OCI-LY7 (cell line): ENCODE data around the gene WTAP. TPM values are rescaled to one million over a fixed set of nuclear protein-coding genes. Genes with fewer than 3 reads are reported as not detected.

Experiments
- BruUV-seq: library from RNA; stranded (reverse); fragments of 400-500 nt; replicated peaks from 2 replicates; lab custom pipeline; 2021; lab: Mats Ljungman, UMichigan
- CTCF ChIA-PET: fragments of 300-600 bp; sonication (Branson Sonifier 250); formaldehyde crosslinking; loops from one replicate; lab custom pipeline; 2022; ENCODE audit warnings: antibody characterized with exemption; ENCODE audit not compliant: unreplicated experiment; lab: Charles Lee
- POLR2A ChIA-PET: fragments of 300-600 bp; sonication (Branson Sonifier 250); formaldehyde crosslinking; loops from one replicate; lab custom pipeline; 2022; ENCODE audit warnings: antibody characterized with exemption; lab: Charles Lee
- DNase-seq: peaks from one replicate; pipeline ENCODE4 v3.0.0-alpha.2; 2015; ENCODE audit warnings: low spot score
- H2AFZ ChIP-seq: fragments of 200-600 bp; sonication (generic), shearing (Covaris generic); 2 replicates; pipeline ENCODE4 v1.6.1; 2014; ENCODE audit warnings: mild to moderate bottlenecking, antibody characterized with exemption, low read length, moderate library complexity
- H3K27ac ChIP-seq: fragments of 200-600 bp; sonication (generic); 2 replicates; pipeline ENCODE4 v1.5.1; 2014; ENCODE audit warnings: mixed run types, low read depth, mild to moderate bottlenecking, moderate library complexity, low read length, inconsistent platforms; ENCODE audit not compliant: poor library complexity, severe bottlenecking
- H3K36me3 ChIP-seq: fragments of 200-600 bp; sonication (generic); 2 replicates; pipeline ENCODE4 v1.6.1; 2014; ENCODE audit warnings: mild to moderate bottlenecking, antibody characterized with exemption, low read length, moderate library complexity, mixed read lengths; ENCODE audit not compliant: insufficient read depth
- H3K4me1 ChIP-seq: fragments of 200-600 bp; sonication (generic); 2 replicates; pipeline ENCODE4 v1.5.1; 2014; ENCODE audit warnings: mild to moderate bottlenecking, low read length; ENCODE audit not compliant: insufficient read depth, poor library complexity, severe bottlenecking
- H3K4me2 ChIP-seq: fragments of 200-600 bp; sonication (generic); 2 replicates; pipeline ENCODE4 v1.6.1; 2014; ENCODE audit warnings: mild to moderate bottlenecking, low read length
- H3K4me3 ChIP-seq: fragments of 200-600 bp; sonication (generic); 2 replicates; pipeline ENCODE4 v1.5.1; 2014; ENCODE audit warnings: mild to moderate bottlenecking, low read depth, low read length; ENCODE audit not compliant: poor library complexity, severe bottlenecking
- H3K79me2 ChIP-seq: fragments of 200-600 bp; sonication (generic); 2 replicates; pipeline ENCODE4 v1.6.1; 2016; ENCODE audit warnings: low read depth, mild to moderate bottlenecking, low read length, moderate library complexity, mixed read lengths; ENCODE audit not compliant: insufficient read depth
- H3K9me2 ChIP-seq: fragments of 200-600 bp; sonication (generic); 2 replicates; pipeline ENCODE4 v1.6.1; 2016; ENCODE audit warnings: mild to moderate bottlenecking, low read length, mixed read lengths; ENCODE audit not compliant: insufficient read depth
- H3K9me3 ChIP-seq: fragments of 200-600 bp; sonication (generic); 2 replicates; pipeline ENCODE4 v1.6.1; 2014; ENCODE audit warnings: mild to moderate bottlenecking, mixed run types, low read length, mixed read lengths
- H4K20me1 ChIP-seq: fragments of 200-600 bp; sonication (generic); 2 replicates; pipeline ENCODE4 v1.6.1; 2014; ENCODE audit warnings: mild to moderate bottlenecking, antibody characterized with exemption, low read length, moderate library complexity, mixed read lengths; ENCODE audit not compliant: insufficient read depth
- CTCF ChIP-seq: fragments of 200-600 bp; sonication (generic); conservative IDR thresholded peaks from 2 replicates; pipeline ENCODE4 v1.5.1; 2014; ENCODE audit warnings: mild to moderate bottlenecking, antibody characterized with exemption, low read length, moderate library complexity, mixed read lengths
- EZH2phosphoT487 ChIP-seq: fragments of 200-600 bp; sonication (generic); IDR thresholded peaks from 2 replicates; pipeline ENCODE4 v1.6.1; 2018; ENCODE audit warnings: low read depth, borderline replicate concordance, mild to moderate bottlenecking, mixed run types, antibody characterized with exemption, low read length, moderate library complexity, mixed read lengths
- intact Hi-C: fragments of 100-400 bp; cut with micrococcal nuclease; formaldehyde crosslinking; loops from one replicate; pipeline ENCODE4 v1.10.0; 2022; ENCODE audit not compliant: unreplicated experiment
- total RNA-seq, 2 experiments: library from RNA; depleted of rRNA in 1 of 2; stranded (reverse); fragments of >200 nt in 1 of 2; shearing (Covaris generic) in 1 of 2; gene quantifications; 2 replicates each; pipeline ENCODE4 v1.2.3, GENCODE V29; 2014 to 2022

Gene WTAP
- total RNA-seq, 2 experiments from 2014 or later, result 99.3 to 115 TPM

- ChIA-PET CTCF (interaction anchor here (0.6 kb wide), 1 partner anchor 10 kb away, joined by 3 read pairs; no protein-coding TSS in a partner anchor), POLR2A (interaction anchor here (0.7 to 1.5 kb wide), 4 partner anchors 24 to 482 kb away, joined by 3 to 5 read pairs (median 4); no protein-coding TSS in a partner anchor)
- Histone ChIP-seq H3K9me3 (no peaks in the 10 kb centered on the region), H3K27ac (peak overlapping the region; percentile 46), H2AFZ (peak overlapping the region; percentile 86), H3K79me2 (peaks cover 24% of the 10 kb centered on the region; the same call in 1 of the 2 replicates), H3K9me2 (no peaks in the 10 kb centered on the region), H3K4me3 (peak overlapping the region; percentile 78), H4K20me1 (peaks cover 9% of the 10 kb centered on the region; the same call in 1 of the 2 replicates), H3K4me1 (peaks cover 21% of the 10 kb centered on the region), H3K4me2 (peak overlapping the region; percentile 90), H3K36me3 (peaks cover 7% of the 10 kb centered on the region)
- DNase-seq, result no peak
- no TSS peak for BruUV-seq
- intact Hi-C loops, result loop anchor here (1.0 to 10.0 kb wide), 6 partner anchors 33 to 761 kb away; partner anchors contain the start of genes IGF2R, TCP1 and WTAP
- TF ChIP-seq CTCF, result no peak
These were observed 33.3 kb upstream of the WTAP start for GRCh38 chr6:159693894-159694545.

- Histone ChIP-seq H3K27ac (no peak overlapping the region), H2AFZ (no peak overlapping the region), H3K4me2 (no peak overlapping the region), H3K9me2 (no peaks in the 10 kb centered on the region), H3K79me2 (peaks cover 15% of the 10 kb centered on the region; the same call in 1 of the 2 replicates), H3K36me3 (no peaks in the 10 kb centered on the region), H3K9me3 (no peaks in the 10 kb centered on the region), H3K4me3 (no peak overlapping the region), H3K4me1 (peaks cover 21% of the 10 kb centered on the region), H4K20me1 (peaks cover 9% of the 10 kb centered on the region; the same call in 1 of the 2 replicates)
- no peak for TF ChIP-seq EZH2phosphoT487
- no peak for TF ChIP-seq CTCF
- intact Hi-C loops, result loop anchor here (10.0 kb wide), 2 partner anchors 409 to 759 kb away; no protein-coding TSS in a partner anchor
- ChIA-PET CTCF (no interaction called here), POLR2A (no interaction called here)
- BruUV-seq, result no TSS peak
- DNase-seq, result no peak
These were observed 31.3 kb upstream of the WTAP start for GRCh38 chr6:159695984-159696383.

GRCh38 chr6:159700970-159701369, 26.3 kb upstream of the WTAP start:
- Histone ChIP-seq H3K4me2 (peak overlapping the region; percentile 50), H4K20me1 (no peaks in the 10 kb centered on the region), H3K4me3 (no peak overlapping the region), H2AFZ (no peak overlapping the region), H3K9me3 (no peaks in the 10 kb centered on the region), H3K4me1 (peaks cover 15% of the 10 kb centered on the region), H3K79me2 (no peaks in the 10 kb centered on the region), H3K9me2 (no peaks in the 10 kb centered on the region), H3K27ac (no peak overlapping the region), H3K36me3 (no peaks in the 10 kb centered on the region)
- intact Hi-C loops, result no loop called here
- TF ChIP-seq CTCF (no peak), EZH2phosphoT487 (no peak)
- ChIA-PET CTCF (no interaction called here), POLR2A (interaction anchor here (0.6 to 1.1 kb wide), 4 partner anchors 9 to 319 kb away, joined by 4 to 7 read pairs (median 6); no protein-coding TSS in a partner anchor)
- peak; percentile 60 for DNase-seq
- no TSS peak for BruUV-seq
